Motor neuron (in vitro differentiated cells): Measurements from ENCODE around the gene SMIM30. TPM values are rescaled to one million over a fixed set of nuclear protein-coding genes. Genes with fewer than 3 reads are reported as not detected.

Experiments used
- ATAC-seq, 8 experiments: fragments of 200-7000 bp; cut with Tn5 transposase; replicated peaks in 6 of 8; 2 replicates each; pipeline ENCODE4 v1.8.0; 2021; ENCODE audit warnings: mild to moderate bottlenecking in 8 of 8, moderate library complexity in 8 of 8
- H3K27ac ChIP-seq, 2 donors: fragments of 250-450 bp; sonication (Bioruptor Pico); 2 replicates each; pipeline ENCODE4 v1.9.0; 2021; ENCODE audit warnings: antibody characterized with exemption in 2 of 2, mild to moderate bottlenecking in 2 of 2, moderate library complexity in 1 of 2
- H3K4me1 ChIP-seq, 2 donors: fragments of 250-450 bp; sonication (Bioruptor Pico); replicated peaks in 1 of 2; 2 replicates each; pipeline ENCODE4 v1.6.1; 2021; ENCODE audit warnings: antibody characterized with exemption in 2 of 2, mild to moderate bottlenecking in 2 of 2, moderate library complexity in 1 of 2
- H3K4me3 ChIP-seq, 5 donors: fragments of 250-450 bp; sonication (Bioruptor Pico); 2 replicates each; pipeline ENCODE4 v1.9.0; 2021; ENCODE audit warnings: antibody characterized with exemption in 5 of 5, mild to moderate bottlenecking in 5 of 5, moderate library complexity in 4 of 5
- WGBS, 10 experiments: fragments of 450-650 bp; shearing (Covaris generic); methylation state at CpG; one replicate each; pipeline ENCODE4 v1.0.0; 2022; 5-methylcytosine and 5-hydroxymethylcytosine counted together
- in situ Hi-C, 9 experiments: fragments of 400-800 bp; cut with MboI; loops; one replicate each; pipeline ENCODE4 v1.15.0; 2021; ENCODE audit warnings: low sequenced_read_pairs in 9 of 9, low pct_unique_long_range_greater_than_20kb in 2 of 9; ENCODE audit not compliant: unreplicated experiment in 9 of 9
- total RNA-seq, 8 experiments: library from RNA; unstranded; fragments of 300-600 nt; gene quantifications; 2 replicates each; pipeline versions ENCODE4 v1.2.3 to v1.2.4, GENCODE V29; 2022

The SMIM30 gene
- total RNA-seq, 8 experiments from 2014 or later, result 27.0 to 108 (median 66.6) TPM

DNA sequence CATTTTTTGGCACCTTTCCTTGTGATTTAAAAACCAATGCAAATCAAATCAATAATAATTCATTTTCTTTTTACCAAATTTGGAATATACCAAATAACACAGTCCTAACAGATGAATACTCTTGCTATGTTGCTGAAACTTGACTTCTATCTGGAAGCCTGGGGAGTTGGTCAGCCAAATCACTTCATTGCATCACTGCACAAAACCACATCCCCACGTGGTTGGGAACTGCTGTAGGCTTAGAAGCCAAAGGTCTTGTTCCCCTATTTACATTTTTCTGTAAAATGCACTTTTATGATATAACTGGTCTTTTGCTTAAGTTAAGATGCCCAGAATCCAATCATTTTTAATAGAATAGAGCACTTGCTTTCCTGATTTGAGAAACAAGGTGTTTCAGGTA is 46.9 kb downstream of the SMIM30 start:
- no peak overlapping the region for H3K4me3 ChIP-seq
- no peak overlapping the region for H3K27ac ChIP-seq
- in situ Hi-C loops, result no loop called here
- ATAC-seq, result peak in 2 of 8 experiments; percentile 44 to 59
- peaks cover 8 to 12% of the 10 kb centered on the region in 2 donors for H3K4me1 ChIP-seq
- 0 to 86% (median 38%) methylated on average over 1 of the region's 1 CpG; no CpG with 5 or more reads in 1 of the 10 experiments for WGBS, 10 experiments

Other genes starting within 250 kb of the SMIM30 start
- gene GPR85, start 31.7 kb downstream of the SMIM30 start, total RNA-seq, result 10 to 100 TPM in 6 of 8 experiments, 1 to 10 TPM in 2; 4.5 to 34.1 (median 15.4) TPM